GM12878 (cell line): Measurements from ENCODE around the gene XCR1.

Experiments used
- CHD2 ChIP-seq: IDR thresholded peaks from 2 replicates; pipeline ENCODE4 v1.6.1; 2011; ENCODE audit warnings: low read depth, low read length, improper control_type of control experiment, borderline replicate concordance
- JUND ChIP-seq: IDR thresholded peaks from 2 replicates; pipeline ENCODE4 v1.6.1; 2012; ENCODE audit warnings: low read depth, mild to moderate bottlenecking, low read length, improper control_type of control experiment, moderate library complexity
- MYC ChIP-seq: IDR thresholded peaks from 2 replicates; pipeline ENCODE4 v1.6.1; 2011; ENCODE audit warnings: mild to moderate bottlenecking, low read length, moderate library complexity, inconsistent platforms; ENCODE audit not compliant: insufficient read depth, insufficient replicate concordance, insufficient read length, severe bottlenecking
- POLR2A ChIP-seq: IDR thresholded peaks from 2 replicates; pipeline ENCODE4 v1.6.1; 2011; ENCODE audit warnings: low read depth, mild to moderate bottlenecking, low read length
- POLR2AphosphoS5 ChIP-seq: IDR thresholded peaks from 2 replicates; pipeline ENCODE4 v1.6.1; 2011; ENCODE audit warnings: mild to moderate bottlenecking, low read length, inconsistent platforms
- SUZ12 ChIP-seq: fragments of 200-600 bp; sonication (generic); IDR thresholded peaks from one replicate; pipeline ENCODE4 v1.6.1; 2018; ENCODE audit warnings: antibody characterized with exemption, mild to moderate bottlenecking; ENCODE audit not compliant: unreplicated experiment
- TCF12 ChIP-seq: IDR thresholded peaks from 2 replicates; pipeline ENCODE4 v1.6.1; 2011; ENCODE audit warnings: low read depth, mild to moderate bottlenecking, low read length
- TF ChIP-seq, protein P1 (sequence below), 3 experiments: IDR thresholded peaks in 2 of 3; conservative IDR thresholded peaks in 1 of 3; 2 replicates each; pipeline ENCODE4 v1.5.1; 2011; ENCODE audit warnings: low read depth in 3 of 3, low read length in 3 of 3, mild to moderate bottlenecking in 3 of 3, control low read depth in 2 of 3, moderate library complexity in 2 of 3, inconsistent platforms in 1 of 3, mixed read lengths in 1 of 3; ENCODE audit not compliant: control insufficient read depth in 2 of 3, insufficient read depth in 1 of 3; ENCODE audit errors: extremely low read depth in 1 of 3

DNA sequence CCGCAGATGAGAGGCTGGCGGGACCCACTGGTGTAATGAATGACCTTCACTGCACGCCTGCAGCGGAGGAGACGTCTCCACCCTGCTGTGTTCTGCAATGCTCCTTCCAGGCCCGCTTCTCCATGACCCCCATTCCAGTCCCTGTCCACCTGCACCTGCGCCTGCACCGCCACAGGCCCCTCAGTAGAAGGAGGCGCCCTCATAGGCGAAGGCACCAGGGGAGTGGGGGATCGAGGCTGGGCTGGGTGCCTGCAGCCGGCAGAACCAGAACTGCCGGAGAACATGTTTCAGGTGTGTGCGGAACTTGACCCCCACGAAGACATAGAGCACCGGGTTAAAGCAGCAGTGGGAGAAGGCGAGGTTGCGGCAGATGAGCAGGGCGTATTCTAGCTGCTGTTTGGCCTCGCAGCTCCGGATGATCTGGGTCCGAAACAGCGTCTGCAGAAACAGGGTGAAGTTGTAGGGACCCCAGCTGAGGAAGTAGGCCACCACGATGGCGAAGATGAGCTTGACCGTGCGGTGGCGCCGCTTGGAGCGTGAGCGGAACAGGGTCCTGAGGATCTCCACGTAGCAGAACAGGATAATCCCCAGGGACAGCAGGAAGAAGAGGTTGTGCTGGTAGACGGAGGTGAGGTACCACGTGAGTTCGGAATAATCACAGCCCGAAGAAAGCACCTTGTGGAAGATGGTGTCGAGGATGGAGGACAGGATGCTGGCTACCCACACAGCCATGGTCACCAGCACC is 6.3 kb downstream of the XCR1 start:
- TF ChIP-seq POLR2A (no peak), POLR2AphosphoS5 (no peak), TCF12 (no peak), MYC (no peak), CHD2 (no peak), JUND (no peak), SUZ12 (no peak)
- TF ChIP-seq, protein P1, sequence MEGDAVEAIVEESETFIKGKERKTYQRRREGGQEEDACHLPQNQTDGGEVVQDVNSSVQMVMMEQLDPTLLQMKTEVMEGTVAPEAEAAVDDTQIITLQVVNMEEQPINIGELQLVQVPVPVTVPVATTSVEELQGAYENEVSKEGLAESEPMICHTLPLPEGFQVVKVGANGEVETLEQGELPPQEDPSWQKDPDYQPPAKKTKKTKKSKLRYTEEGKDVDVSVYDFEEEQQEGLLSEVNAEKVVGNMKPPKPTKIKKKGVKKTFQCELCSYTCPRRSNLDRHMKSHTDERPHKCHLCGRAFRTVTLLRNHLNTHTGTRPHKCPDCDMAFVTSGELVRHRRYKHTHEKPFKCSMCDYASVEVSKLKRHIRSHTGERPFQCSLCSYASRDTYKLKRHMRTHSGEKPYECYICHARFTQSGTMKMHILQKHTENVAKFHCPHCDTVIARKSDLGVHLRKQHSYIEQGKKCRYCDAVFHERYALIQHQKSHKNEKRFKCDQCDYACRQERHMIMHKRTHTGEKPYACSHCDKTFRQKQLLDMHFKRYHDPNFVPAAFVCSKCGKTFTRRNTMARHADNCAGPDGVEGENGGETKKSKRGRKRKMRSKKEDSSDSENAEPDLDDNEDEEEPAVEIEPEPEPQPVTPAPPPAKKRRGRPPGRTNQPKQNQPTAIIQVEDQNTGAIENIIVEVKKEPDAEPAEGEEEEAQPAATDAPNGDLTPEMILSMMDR (IDR thresholded peaks at IDR 0.05 in 2 of 3, conservative IDR thresholded peaks at IDR 0.05 in 1 of 3; ENCODE audit: control insufficient read depth in 2 of 3, extremely low read depth in 1 of 3, insufficient read depth in 1 of 3, low read depth in 3 of 3, low read length in 3 of 3): no peak
